ENCODE results near the gene RPL18A. TPM values are rescaled to one million over a fixed set of nuclear protein-coding genes. Genes with fewer than 3 reads are reported as not detected.
A peak's percentile ranks its signal among the peaks of the same experiment; 100 is the strongest.

RPL18A gene
- total and polyA plus RNA-seq, 2 of the 13 experiments (the other 11 are each of a cell fraction or from before 2014, with no cell fraction given), result 1,471 to 2,004 TPM

GRCh38 chr19:17847538-17848366, 12.0 kb upstream of the RPL18A start, which contains the start of gene JAK3 (continued):
- TF ChIP-seq GLMP (CRISPR knock-in tag; IDR thresholded peaks at IDR 0.05; ENCODE audit: borderline replicate concordance) (no peak), ZNF180 (CRISPR knock-in tag; IDR thresholded peaks at IDR 0.05; ENCODE audit: borderline replicate concordance, low read depth) (no peak), PRDM4 (CRISPR knock-in tag; IDR thresholded peaks at IDR 0.05; ENCODE audit: borderline replicate concordance) (no peak), TEAD3 (CRISPR knock-in tag; optimal IDR thresholded peaks at IDR 0.05; ENCODE audit: borderline replicate concordance) (no peak), ZSCAN12 (CRISPR knock-in tag; IDR thresholded peaks at IDR 0.05) (no peak), RFXAP (CRISPR knock-in tag; IDR thresholded peaks at IDR 0.05; ENCODE audit: borderline replicate concordance) (no peak), PHB2 (IDR thresholded peaks at IDR 0.05; ENCODE audit: partially characterized antibody) (no peak), PTBP1 (IDR thresholded peaks at IDR 0.05; ENCODE audit: low read depth, low read length, poor library complexity, severe bottlenecking) (no peak), RXRA (CRISPR knock-in tag; IDR thresholded peaks at IDR 0.05) (0 out of 2 replicates have a peak, but pooled peaks have one; percentile 26), ZNF512 (CRISPR knock-in tag; IDR thresholded peaks at IDR 0.05) (no peak), RBM39 (IDR thresholded peaks at IDR 0.05; ENCODE audit: low read depth, low read length, poor library complexity, severe bottlenecking) (peak; percentile 77), ZNF3 (CRISPR knock-in tag; IDR thresholded peaks at IDR 0.05) (no peak), ZBTB37 (CRISPR knock-in tag; IDR thresholded peaks at IDR 0.05) (no peak), NCOR1 (IDR thresholded peaks at IDR 0.05; ENCODE audit: borderline replicate concordance, low read length) (no peak), ZNF552 (CRISPR knock-in tag; IDR thresholded peaks at IDR 0.05; ENCODE audit: borderline replicate concordance) (no peak), ZNF20 (CRISPR knock-in tag; IDR thresholded peaks at IDR 0.05) (no peak), U2AF1 (optimal IDR thresholded peaks at IDR 0.05; ENCODE audit: low read depth, low read length) (no peak), GATA4 (IDR thresholded peaks at IDR 0.05; ENCODE audit: borderline replicate concordance, low read depth) (no peak), TARDBP (CRISPR knock-in tag; IDR thresholded peaks at IDR 0.05) (no peak), MAX (IDR thresholded peaks at IDR 0.05) (peak; percentile 81), SOX5 (CRISPR knock-in tag; IDR thresholded peaks at IDR 0.05; ENCODE audit: borderline replicate concordance) (no peak; the same call in 1 of the 2 replicates)

All from HepG2 (cell line).